Measurements from ENCODE around the gene SETD3.

SETD3 gene

DNA sequence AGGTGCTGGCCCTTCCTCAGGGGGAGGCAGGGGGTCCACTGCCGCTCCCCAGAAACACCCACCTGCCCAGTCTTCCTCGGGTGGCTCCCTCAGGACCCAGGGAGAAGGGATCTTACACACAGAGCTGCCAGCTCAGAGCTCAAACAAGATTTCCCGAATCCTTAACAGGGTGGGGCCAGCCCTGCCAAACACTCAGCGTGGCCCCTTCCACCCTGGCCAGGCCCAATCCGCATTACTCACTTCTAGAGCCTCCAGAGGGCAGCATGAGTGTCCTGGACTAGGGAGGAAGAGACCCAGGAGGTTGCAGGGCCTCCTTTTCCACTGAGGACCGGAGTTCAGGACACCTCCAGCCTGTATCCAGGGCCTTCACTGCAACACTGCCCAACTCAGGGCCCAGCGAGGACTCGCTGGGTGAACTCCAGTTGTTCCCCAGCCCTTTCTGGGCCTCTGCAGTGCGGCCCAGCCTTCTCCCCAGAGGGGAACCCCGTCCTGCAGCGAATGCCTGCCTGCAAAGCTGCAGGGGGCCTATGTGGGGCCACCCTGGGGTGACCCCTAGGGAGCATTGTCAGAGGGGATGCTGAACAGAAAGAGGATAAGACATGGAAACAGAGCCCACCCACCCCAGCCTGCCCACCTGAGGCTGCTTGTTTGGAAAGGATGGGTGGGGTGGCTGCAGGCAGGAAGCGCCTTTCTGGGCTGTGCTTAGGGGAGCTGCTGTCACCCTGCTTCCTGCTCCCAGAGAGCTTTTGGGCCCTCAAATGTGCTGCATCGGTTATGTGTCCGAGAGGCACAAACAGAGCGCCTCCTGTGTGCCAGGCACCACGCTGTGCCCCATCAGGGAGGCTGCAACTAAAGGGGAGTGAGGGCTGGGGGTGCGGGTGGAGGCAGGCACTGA lies 44.4 kb upstream of the SETD3 start:
- CTCF ChIA-PET, result interaction anchor here (0.8 to 1.5 kb wide), 2 partner anchors 8 to 104 kb away, joined by 3 to 5 read pairs; no protein-coding TSS in a partner anchor
- DNase-seq (ENCODE audit: extremely low spot score), result no peak
- peak; percentile 14 for TF ChIP-seq CTCF (IDR thresholded peaks at IDR 0.05; ENCODE audit: control extremely low read depth, extremely low read depth, low read depth, missing control alignments)
- POLR2A ChIA-PET, result no interaction called here

- no peak for TF ChIP-seq CTCF (IDR thresholded peaks at IDR 0.05; ENCODE audit: control extremely low read depth, extremely low read depth, low read depth, missing control alignments)
- ChIA-PET CTCF (interaction anchor here (0.8 to 1.6 kb wide), 2 partner anchors 9 to 104 kb away, joined by 3 to 7 read pairs; no protein-coding TSS in a partner anchor), POLR2A (interaction anchor here (0.6 kb wide), 1 partner anchor 102 kb away, joined by 3 read pairs; no protein-coding TSS in a partner anchor)
- no peak for DNase-seq (ENCODE audit: extremely low spot score)
These were observed 43.5 kb upstream of the SETD3 start for GRCh38 chr14:99524091-99524661.

DNA sequence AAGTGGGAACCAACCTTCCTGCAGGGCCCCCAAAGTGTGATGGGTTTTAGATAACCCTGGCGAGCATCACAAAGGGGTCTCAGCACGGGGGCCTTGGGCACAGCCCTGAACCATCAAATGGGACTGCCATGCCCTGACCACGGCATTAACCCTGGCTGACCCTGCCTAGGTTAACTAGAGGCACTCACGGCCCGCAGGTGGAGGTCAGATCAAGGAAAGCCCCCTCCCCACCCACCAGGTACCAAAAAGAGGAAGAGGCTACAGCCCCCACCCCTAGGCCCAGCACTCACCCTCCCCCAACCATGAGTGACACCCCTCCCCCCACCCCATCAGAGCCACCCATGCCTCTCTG lies 43.0 kb upstream of the SETD3 start:
- POLR2A ChIA-PET, result interaction anchor here (0.6 kb wide), 1 partner anchor 103 kb away, joined by 3 read pairs; no protein-coding TSS in a partner anchor
- DNase-seq (ENCODE audit: extremely low spot score), result no peak

GRCh38 chr14:99522934-99523703 lies 42.5 kb upstream of the SETD3 start:
- no peak for TF ChIP-seq CTCF (IDR thresholded peaks at IDR 0.05; ENCODE audit: control extremely low read depth, extremely low read depth, low read depth, missing control alignments)
- ChIA-PET POLR2A (interaction anchor here (0.6 kb wide), 1 partner anchor 103 kb away, joined by 3 read pairs; no protein-coding TSS in a partner anchor), CTCF (interaction anchor here (1.6 kb wide), 1 partner anchor 105 kb away, joined by 7 read pairs; no protein-coding TSS in a partner anchor)
- no peak for DNase-seq (ENCODE audit: extremely low spot score)

More for the DNA sequence above, 43.0 kb upstream of the SETD3 start:
- CTCF ChIA-PET, result interaction anchor here (1.6 kb wide), 1 partner anchor 105 kb away, joined by 7 read pairs; no protein-coding TSS in a partner anchor
- no peak for TF ChIP-seq CTCF (IDR thresholded peaks at IDR 0.05; ENCODE audit: control extremely low read depth, extremely low read depth, low read depth, missing control alignments)

- no peak for DNase-seq (ENCODE audit: extremely low spot score)
- no peak for TF ChIP-seq CTCF (IDR thresholded peaks at IDR 0.05; ENCODE audit: control extremely low read depth, extremely low read depth, low read depth, missing control alignments)
- POLR2A ChIA-PET, result no interaction called here
- CTCF ChIA-PET, result interaction anchor here (1.6 to 1.7 kb wide), 2 partner anchors 106 kb away, joined by 7 to 8 read pairs; no protein-coding TSS in a partner anchor
These were observed 41.8 kb upstream of the SETD3 start for GRCh38 chr14:99522457-99522891.

DNA sequence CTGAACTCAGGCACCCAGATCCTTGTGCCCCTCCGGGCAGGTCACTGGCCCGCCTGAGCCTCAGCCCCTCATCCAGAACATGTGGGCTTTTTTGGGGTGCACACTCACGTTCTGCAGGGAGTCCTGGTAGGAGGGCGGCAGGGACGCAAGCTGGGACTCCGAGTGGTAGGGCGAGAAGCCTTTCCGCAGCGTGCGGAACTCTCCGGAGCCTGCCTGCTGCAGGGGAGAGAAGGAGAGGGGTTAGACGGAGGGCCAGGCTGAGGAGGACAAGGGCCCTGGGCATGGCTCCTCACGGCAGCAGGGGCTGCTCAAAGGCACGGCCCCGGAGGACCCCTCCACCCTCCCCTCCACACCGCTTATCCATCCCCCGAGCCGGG lies 41.4 kb upstream of the SETD3 start:
- DNase-seq (ENCODE audit: extremely low spot score), result no peak
- no peak for TF ChIP-seq CTCF (IDR thresholded peaks at IDR 0.05; ENCODE audit: control extremely low read depth, extremely low read depth, low read depth, missing control alignments)
- ChIA-PET CTCF (interaction anchor here (1.7 kb wide), 1 partner anchor 106 kb away, joined by 8 read pairs; no protein-coding TSS in a partner anchor), POLR2A (no interaction called here)

Data from GM10248 (cell line).